Activated CD4-positive, CD25-positive, alpha-beta regulatory T cell treated with anti-CD3 and anti-CD28 coated beads, Interleukin-2, amount 50 U/mL, for 24 hours (primary cell): ENCODE results near the gene EFHC2.
"Not testable (repeated sequence)": the region's sequence is repeated elsewhere in the genome, so short reads cannot be mapped to it uniquely, and the experiment has no call there.

Experiments used
- ATAC-seq, 2 donors: fragments of 150-1000 bp; cut with Tn5 transposase; one replicate each; pipeline ENCODE4 v1.10.0; 2021; ENCODE audit warnings: mild to moderate bottlenecking in 1 of 2, moderate library complexity in 1 of 2

The EFHC2 gene

DNA sequence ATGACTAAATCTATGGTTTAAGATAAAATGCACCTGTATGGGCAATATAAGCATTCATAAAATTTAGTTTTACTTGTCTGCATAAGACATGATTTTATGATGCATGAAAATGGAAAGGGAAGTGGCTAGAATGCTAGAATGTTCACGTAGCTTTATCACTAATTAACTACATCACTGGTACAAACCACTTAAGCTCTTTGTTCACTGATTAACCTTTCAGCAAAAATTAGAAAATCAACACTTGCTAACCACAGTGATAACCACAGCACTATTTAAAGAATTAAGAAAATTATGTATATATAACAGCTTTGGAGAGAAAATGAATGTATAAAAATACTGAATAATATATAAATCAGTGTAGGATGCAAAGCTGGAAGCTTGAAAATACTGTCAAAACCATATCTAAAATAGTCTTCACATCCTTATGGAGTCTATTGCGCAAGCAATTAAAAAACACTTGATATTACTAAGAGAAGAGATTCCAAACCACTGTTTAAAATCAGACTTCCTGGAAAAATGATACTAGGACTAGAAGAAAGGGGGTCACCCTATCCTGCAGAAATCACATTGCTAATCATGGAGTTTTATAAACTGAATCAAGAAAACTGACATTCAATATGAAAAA is 51.9 kb downstream of the EFHC2 start:
- ATAC-seq, result no peak

DNA sequence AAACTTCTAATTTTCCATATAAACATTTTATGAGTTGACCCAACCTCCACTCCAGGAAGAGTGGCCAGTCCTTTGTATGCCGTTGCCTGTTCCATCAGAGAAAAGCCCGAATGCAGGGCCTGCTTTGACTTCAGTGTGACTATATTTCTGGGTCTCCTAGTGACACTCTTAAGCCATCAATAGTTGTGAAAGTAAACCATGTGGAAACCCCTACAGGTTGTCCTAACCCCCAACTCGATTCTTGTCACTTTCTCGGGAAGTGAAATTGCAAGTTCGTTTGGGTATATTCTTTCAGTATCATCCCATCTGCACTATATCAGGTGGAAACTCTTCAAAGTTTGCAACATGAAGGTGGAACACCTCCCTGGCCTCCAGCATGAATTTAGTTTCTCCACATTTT is 52.8 kb downstream of the EFHC2 start:
- ATAC-seq, result no peak

DNA sequence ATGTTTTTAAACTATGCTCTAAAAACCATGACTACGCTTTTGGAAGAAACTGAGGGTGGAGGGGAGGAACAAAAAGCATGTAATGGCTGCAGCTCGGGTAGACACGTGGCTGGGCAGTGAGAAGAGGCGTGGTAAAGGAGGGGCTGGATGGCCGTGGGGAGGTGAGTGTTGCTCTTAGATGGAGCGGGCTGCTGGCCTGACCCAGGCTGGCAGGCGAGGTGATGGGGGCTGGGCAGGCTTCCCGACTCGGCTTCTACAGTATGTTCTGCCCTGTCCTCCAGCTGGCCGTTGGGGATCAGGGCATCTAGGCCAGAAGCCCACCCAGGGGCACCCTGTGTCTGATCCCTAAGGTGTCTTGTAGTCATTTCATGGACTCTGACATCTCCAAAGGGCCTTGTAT is 60.7 kb downstream of the EFHC2 start:
- no peak for ATAC-seq

DNA sequence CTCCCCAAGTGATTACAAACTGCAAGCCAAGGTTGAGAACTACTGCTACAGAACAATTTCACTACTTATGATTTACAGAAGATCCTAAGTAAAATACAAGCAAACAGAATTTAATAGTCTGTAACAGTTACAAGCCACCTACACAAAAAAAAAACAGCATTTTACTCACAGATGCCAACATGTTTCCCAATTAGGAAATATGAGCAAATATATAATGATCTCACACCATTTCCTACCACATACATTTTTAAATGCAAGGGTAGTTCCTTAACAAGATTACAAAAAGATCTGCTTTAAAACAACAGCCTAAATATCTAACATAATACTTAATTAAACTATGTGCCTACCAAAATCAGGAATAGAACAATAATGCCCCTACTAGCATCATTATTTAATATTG is 63.4 kb downstream of the EFHC2 start:
- no peak for ATAC-seq

DNA sequence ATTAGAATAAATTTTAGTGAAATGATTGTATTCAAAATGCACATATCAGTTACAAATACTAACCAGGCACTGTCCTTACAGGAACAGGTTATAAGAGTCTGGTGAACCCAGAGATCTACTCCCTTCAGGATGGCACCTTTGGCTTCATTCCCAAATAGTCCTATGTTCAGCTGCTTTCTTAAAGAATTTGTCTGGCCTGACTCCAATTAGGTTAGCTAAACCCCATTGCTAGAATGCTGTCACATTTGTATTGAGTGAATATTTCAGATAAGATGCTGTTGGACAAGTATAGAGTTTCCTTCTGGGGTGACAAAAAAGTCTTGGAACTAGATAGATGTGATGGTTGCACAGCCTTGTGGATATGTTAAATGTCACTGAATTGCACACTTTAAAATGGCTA is 69.4 kb downstream of the EFHC2 start:
- ATAC-seq, result no peak

DNA sequence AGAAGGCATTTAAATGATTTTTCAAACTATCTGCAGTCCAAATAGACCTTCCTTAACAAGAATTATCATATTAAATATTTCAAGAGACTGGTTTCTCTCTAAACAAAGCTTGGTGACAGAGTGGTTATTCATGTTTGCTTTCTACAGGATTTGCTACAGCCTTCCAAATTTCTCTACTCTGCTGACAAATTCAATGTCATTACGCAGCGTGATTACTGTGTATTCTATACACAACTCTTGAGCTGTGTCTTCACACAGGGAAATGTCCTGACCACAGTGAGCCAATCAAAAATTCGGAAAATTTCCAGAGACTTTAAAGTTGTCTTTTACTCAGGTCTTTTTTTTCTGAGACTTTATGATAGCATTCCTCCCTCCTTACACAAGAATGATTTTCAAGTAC is 75.6 kb downstream of the EFHC2 start:
- ATAC-seq, result no peak

DNA sequence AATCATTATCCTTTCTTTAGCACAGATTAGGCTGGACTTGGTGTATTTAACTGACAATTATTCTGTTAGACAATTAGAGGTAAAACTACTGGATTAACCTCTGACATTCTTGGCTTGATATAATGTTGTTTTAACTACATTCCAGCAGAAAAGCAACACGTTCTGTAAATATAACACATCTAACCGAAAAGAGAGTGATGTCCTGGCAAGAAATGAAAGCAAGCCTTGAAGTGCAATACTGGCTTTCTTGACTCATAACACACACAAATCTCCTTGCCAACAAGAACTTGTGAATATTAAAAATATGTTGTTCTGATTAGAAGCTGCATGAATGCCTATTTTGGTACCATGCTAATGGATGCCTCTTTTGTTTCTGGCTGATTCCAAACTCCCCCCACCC is 76.4 kb downstream of the EFHC2 start:
- no peak for ATAC-seq

DNA sequence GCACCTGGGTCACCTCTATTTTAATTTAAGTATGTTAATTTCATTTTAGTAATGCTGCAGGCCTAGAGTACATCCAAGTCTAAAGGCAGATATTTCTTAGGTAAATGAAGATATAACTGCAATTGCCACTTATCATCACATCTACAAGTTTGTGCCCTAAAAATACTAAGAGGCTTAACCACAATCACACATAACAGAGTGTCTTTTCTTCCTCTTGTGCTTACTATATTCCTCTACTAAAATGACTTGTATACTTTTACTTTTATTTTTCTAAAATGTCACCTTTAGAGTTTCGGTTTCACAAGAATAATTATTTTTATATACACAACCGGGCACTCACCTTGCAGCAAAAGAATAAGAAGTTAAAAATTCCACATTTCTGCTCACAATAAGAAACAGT is 77.9 kb downstream of the EFHC2 start:
- no peak for ATAC-seq

DNA sequence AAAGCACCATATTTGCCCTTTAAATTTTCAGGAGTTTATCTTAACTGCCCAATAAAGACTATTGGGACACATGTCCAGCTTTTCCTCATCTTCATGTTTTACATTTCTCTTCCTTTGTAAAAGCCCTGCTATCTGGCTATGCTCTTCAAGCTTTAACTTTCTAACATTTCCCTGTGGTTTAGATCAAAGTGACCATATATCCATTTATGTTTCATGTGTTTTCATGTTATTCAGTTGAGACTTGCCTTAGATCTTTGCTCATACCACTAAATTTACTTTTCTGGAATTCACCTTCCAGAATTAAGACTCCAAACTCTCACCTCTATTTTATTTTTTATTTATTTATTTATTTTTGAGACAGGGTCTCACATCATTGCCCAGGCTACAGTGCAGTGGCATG is 78.5 kb downstream of the EFHC2 start:
- ATAC-seq, result no peak

DNA sequence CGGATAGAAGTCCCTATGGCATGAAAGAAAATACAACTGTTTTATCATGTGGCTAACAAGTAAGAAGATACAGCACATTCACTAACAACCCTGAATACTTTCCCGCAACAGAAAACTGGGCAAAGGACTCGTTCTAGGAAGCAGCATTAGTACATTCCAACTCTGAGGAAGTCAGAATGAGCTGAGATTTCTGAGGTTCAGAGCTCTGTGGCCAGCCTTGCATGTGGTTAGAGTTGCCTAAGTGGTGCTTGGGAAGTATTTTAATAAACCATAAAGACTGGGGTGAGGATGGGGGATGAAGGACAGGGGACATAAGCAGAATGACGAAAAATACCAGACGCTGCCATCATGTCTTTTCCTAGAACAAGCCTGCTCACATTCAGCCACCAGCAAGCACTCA is 82.2 kb downstream of the EFHC2 start:
- no peak for ATAC-seq

DNA sequence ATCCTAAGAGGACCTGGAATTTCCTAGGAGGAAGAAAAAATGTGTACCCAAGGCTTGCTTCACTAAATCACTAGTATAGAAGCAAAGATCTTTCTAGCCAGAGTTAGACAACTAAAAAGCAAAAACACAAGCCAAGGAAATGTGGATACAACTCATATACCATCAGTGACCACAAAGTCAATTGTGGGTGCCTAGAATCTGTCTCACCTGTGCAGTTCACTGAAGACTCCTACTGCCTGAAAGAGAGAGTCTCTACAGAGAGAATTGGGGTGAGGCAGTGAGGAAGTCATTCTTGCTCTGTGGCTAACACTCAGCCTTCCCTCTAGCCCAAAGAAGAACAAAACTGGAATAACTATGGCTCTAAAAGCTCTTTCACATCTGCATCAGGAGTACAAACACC is 82.9 kb downstream of the EFHC2 start:
- ATAC-seq, result no peak

DNA sequence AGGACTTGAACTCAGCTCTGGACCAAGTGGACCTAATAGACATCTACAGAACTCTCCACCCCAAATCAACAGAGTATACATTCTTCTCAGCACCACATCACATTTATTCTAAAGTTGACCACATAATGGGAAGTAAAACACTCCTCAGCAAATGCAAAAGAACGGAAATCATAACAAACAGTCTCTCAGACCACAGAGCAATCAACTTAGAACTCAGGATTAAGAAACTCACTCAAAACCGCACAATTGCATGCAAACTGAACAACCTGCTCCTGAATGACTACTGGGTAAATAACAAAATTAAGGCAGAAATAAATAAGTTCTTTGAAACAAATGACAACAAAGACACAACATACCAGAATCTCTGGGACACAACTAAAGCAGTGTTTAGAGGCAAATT is 87.7 kb downstream of the EFHC2 start:
- ATAC-seq, result not testable (repeated sequence)

DNA sequence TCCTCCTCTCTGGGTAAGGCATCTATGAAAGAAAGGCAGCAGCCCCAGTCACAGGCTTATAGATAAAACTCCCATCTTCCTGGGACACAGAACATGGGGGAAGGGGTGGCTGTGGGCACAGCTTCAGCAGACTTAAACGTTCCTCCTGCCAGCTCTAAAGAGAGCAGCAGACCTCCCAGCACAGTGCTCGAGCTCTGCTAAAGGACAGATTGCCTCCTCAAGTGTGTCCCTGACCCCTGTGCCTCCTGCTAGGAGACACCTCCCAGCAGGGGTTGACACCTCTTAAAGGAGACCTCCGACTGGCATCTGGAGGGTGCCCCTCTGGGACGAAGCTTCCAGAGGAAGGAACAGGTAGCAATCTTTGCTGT is 89.9 kb downstream of the EFHC2 start:
- no peak for ATAC-seq

DNA sequence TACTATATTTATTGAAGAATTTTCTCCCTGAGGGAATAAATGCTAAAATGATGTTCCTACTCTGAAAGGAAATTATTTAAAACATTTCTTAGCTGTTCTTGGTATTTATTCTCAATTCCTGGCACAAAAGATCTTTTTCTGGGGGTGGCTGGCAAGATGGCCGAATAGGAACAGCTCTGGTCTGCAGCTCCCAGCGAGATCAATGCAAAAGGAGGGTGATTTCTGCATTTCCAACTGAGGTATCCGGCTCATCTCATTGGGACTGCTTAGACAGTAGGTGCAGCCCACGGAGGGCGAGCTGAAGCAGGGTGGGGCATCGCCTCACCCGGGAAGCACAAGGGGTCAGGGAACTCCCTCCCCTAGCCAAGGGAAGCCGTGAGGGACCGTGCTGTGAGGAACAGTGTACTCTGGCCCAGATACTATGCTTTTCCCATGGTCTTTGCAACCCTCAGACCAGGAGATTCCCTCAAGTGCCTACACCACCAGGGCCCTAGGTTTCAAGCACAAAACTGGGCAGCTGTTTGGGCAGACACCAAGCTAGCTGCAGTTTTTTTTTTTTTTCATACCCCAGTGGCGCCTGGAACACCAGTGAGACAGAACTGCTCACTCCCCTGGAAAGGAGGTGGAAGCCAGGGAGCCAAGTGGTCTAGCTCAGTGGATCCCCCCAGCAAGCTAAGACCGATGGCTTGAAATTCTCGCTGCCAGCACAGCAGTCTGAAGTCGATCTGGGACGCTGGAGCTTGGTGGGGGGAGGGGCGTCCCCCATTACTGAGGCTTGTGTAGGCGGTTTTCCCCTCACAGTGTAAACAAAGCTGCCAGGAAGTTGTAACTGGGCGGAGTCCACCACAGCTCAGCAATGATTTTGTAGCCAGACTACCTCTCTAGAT is 90.5 kb downstream of the EFHC2 start:
- not testable (repeated sequence) for ATAC-seq

DNA sequence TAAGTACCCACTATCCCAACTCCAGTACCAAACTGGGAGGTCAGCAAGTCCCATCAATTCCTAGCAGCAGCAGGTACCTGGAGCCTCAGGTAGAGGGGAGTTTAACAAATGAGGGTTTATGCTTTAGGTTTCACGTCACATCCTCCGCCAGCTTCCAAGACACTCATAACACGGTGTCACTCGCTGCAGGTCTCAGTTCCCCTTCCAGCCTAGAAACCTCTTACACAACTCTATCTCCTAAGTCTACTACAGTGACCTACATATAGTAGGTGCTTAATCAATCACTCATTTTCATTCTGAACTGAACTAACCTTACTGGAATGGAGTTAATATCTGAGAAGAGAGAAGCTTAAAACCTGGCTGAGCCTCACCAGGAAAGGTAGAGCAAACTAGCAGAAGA is 96.0 kb downstream of the EFHC2 start:
- ATAC-seq, result no peak

DNA sequence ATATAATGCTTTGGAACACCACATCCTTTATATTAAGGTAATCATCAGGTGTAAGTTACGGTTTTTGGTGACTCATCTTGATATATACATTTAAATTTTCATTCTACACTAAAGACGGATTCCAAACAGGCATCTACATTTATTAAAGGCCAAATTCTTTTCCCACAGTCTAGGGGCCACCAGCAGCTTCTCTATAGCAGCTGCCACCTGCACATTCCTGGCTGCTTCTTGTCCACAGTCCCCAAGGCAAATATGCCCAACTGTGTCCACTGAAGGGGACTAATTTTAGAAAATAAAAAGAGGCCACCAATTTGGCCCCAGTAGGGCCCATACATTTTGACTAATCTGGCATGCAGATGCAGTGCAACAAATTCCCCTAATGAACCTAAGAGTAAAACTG is 96.6 kb downstream of the EFHC2 start:
- ATAC-seq, result no peak

DNA sequence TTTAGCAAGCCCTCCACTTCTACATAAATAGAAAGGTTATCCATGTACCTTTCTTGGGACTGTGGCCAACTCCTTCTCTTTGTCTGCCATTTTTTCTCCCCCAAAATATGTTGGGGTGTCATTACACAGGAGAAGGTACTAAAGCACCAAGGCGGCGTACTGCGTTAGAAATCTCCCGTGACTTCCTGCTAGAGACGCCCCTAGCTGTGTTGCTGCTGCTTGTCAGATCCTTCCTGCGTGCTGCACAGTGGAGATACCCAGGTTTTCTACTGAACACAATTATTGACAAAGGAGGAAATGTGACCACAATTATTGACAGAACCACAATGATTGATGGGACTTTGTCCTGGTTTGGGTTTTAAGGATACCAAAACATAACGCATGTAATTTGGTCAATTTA is 97.7 kb downstream of the EFHC2 start:
- ATAC-seq, result no peak

DNA sequence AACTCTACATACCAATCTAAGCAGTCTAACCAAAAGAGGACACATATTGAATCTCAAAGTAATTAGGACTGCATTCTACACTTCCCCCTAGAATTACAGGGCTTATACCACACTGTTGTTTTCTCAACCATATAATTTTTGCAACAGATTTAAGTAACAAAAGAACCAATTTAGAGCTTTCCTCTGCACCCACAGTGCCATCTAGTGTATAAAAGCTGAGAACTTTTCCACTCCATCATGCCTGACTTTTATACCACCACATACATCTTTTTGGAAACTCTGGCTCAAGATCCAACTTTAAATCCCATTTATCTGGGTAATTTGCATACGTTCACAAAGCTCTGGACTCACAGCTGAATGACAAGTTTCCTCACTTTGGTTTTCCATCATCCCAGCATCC is 99.5 kb downstream of the EFHC2 start:
- no peak for ATAC-seq

DNA sequence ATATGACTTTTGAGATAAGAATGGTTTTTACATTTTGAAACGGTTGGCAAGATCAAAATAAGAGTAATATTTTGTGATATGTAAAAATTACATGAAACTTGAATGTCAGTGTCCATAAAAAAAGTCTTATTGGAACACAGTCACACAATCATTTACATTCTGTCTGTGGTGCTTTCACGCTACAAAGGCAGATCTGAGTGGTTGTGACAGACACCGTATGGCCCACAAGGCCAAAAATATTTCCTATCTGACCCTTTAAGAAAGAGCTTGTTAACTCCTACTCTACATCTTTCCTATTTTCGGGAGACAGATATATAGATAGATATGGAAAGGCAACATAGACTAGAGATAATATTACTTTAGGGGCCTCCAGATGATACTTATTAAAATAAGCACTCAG is 101.9 kb downstream of the EFHC2 start:
- no peak for ATAC-seq

DNA sequence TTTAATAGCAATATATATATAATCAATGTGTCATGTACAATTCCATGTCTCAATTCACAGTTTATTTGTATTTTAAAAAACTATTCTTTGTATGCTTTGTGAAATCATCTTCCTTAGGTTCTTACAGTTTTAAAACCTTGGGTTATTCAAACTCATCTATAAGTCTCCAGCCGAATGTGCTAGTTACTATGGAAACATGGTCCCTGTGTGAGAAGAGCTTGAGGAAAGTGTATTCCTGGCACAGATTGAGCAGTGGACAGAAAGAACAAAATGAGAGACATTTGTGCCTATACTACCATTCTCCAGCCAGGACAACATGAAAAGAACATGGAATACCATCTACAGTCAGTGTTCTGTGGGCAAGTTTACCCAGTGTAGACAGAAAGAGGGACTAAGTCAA is 103.4 kb downstream of the EFHC2 start:
- ATAC-seq, result no peak

DNA sequence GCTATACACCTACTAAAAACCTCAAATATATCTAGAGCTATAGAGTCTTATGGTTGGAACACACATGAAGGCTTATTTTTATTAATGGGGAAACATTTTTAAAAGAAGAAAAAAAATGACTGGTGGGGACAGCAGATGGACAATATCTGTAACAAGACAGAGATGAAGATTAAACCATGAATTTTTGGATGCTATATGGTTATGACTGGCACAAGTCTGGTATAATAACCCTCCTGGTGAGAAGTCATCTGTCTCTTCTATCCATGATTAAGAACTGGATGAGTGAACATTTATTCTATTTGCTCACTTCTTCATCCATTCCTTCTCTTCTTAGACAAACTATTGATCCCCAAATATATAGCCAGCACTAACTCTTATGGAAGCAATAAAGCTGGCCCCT is 104.4 kb downstream of the EFHC2 start:
- no peak for ATAC-seq

DNA sequence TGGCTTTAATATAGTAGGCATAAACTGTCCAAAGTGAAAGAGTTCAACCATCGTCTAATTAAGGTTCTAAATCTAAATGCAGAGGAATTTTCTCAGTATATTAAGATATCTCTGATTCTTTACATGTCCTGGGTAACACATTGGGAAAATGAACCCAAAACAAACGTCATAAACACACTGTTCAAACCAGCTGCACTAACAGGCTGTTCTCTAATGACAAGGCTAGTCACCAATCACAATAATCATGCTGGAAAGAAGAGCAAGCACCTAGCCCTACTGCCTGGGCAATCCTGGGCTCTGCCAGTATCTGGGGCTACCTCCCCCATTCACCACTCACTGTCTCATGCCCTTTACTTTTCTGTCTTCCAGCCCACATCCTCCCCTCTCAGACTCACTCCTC is 107.9 kb downstream of the EFHC2 start:
- no peak for ATAC-seq

DNA sequence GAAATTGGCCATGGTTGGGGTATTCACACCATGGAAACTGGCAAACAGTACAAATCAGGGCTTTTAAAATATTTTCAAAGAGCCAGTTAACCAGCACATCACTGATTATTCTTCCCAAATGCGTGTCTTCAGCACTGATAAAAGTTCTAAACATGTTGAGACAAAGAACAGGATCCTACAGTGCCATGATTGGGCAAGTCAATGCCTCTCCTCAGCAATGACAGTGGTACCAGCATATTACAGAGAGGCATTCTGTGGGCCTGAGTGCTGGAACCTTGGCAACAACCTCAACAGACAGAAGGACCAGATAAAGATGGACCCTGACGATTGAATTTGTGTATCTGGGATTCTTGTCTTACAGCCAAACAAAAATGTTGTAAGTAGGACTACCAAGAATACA is 108.9 kb downstream of the EFHC2 start:
- ATAC-seq, result no peak

DNA sequence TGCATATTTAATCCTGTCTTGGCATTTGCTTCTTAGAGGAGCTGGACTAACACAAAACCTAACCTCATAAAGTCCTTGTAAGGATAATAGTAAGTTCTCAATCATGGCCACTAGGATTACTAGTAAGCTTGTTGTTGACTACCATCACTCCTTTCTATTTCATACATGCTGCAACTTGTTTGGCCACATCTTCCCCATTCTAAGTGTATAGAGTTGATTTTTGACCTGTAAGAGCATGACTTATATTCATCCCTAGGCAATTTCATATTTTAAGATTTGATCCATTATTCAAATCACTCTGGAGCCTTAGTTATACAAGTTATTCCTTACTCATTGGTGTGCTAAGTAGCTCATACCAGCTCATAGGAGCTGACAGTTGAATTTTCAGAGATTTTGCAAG is 109.4 kb downstream of the EFHC2 start:
- no peak for ATAC-seq

DNA sequence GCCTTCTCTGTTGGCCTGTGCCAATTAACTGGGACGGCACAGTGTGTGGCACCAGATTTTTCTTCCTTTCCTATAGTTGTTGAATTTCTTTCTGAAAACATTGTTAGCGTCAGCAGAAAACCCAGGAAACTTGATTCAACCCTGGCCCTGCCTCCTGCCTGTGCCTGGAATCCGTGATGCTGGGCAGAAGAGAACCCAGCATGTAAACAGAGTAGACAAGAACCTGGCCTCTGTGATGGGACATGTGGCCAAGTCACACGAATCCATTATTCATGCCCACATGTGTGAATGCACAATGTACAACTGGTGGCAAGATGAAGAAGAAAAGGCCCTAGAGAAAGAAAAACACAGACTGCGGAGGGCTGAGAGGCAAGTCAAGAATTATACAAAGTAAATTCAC is 111.4 kb downstream of the EFHC2 start:
- no peak for ATAC-seq
